ENCODE measurements around the gene PSMD14. TPM values are rescaled to one million over a fixed set of nuclear protein-coding genes. Genes with fewer than 3 reads are reported as not detected.

Gene PSMD14
- total RNA-seq, 2 donors from 2014 or later: 25.3 to 33.3 TPM

- H3K27me3 ChIP-seq: no peaks in the 10 kb centered on the region
- H3K4me3 ChIP-seq: no peak overlapping the region
- peaks cover 0 to 8% of the 10 kb centered on the region in 2 donors for H3K4me1 ChIP-seq
- H3K36me3 ChIP-seq: no peaks in the 10 kb centered on the region
- no peak overlapping the region for H3K27ac ChIP-seq
- no peaks in the 10 kb centered on the region for H3K9me3 ChIP-seq
- TF ChIP-seq, protein P1, sequence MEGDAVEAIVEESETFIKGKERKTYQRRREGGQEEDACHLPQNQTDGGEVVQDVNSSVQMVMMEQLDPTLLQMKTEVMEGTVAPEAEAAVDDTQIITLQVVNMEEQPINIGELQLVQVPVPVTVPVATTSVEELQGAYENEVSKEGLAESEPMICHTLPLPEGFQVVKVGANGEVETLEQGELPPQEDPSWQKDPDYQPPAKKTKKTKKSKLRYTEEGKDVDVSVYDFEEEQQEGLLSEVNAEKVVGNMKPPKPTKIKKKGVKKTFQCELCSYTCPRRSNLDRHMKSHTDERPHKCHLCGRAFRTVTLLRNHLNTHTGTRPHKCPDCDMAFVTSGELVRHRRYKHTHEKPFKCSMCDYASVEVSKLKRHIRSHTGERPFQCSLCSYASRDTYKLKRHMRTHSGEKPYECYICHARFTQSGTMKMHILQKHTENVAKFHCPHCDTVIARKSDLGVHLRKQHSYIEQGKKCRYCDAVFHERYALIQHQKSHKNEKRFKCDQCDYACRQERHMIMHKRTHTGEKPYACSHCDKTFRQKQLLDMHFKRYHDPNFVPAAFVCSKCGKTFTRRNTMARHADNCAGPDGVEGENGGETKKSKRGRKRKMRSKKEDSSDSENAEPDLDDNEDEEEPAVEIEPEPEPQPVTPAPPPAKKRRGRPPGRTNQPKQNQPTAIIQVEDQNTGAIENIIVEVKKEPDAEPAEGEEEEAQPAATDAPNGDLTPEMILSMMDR (IDR thresholded peaks at IDR 0.05): no peak
- no peak for DNase-seq (ENCODE audit: low spot score)
Measured at GRCh38 chr2:161351678-161352077, 43.5 kb downstream of the PSMD14 start.

GRCh38 chr2:161352719-161353118, 44.5 kb downstream of the PSMD14 start:
- H3K36me3 ChIP-seq: no peaks in the 10 kb centered on the region
- peaks cover 0 to 8% of the 10 kb centered on the region in 2 donors for H3K4me1 ChIP-seq
- DNase-seq (ENCODE audit: low spot score): no peak
- H3K9me3 ChIP-seq: no peaks in the 10 kb centered on the region
- no peak overlapping the region for H3K4me3 ChIP-seq
- H3K27ac ChIP-seq: no peak overlapping the region
- TF ChIP-seq, protein P1 (IDR thresholded peaks at IDR 0.05): no peak
- no peaks in the 10 kb centered on the region for H3K27me3 ChIP-seq

GRCh38 chr2:161353543-161353942, 45.3 kb downstream of the PSMD14 start:
- TF ChIP-seq, protein P1 (IDR thresholded peaks at IDR 0.05): no peak
- Histone ChIP-seq H3K36me3 (no peaks in the 10 kb centered on the region), H3K4me1 (peaks cover 0 to 8% of the 10 kb centered on the region in 2 donors), H3K4me3 (no peak overlapping the region), H3K27me3 (no peaks in the 10 kb centered on the region), H3K9me3 (no peaks in the 10 kb centered on the region), H3K27ac (no peak overlapping the region)
- no peak for DNase-seq (ENCODE audit: low spot score)

- H3K4me3 ChIP-seq: no peak overlapping the region
Measured at GRCh38 chr2:161354106-161354505, 45.9 kb downstream of the PSMD14 start.

GRCh38 chr2:161355106-161355505, 46.9 kb downstream of the PSMD14 start:
- H3K4me3 ChIP-seq: no peak overlapping the region
- no peak for DNase-seq (ENCODE audit: low spot score)
- H3K4me1 ChIP-seq: peaks cover 0 to 8% of the 10 kb centered on the region in 2 donors
- H3K9me3 ChIP-seq: no peaks in the 10 kb centered on the region
- no peaks in the 10 kb centered on the region for H3K36me3 ChIP-seq
- H3K27ac ChIP-seq: no peak overlapping the region
- TF ChIP-seq, protein P1 (IDR thresholded peaks at IDR 0.05): no peak
- no peaks in the 10 kb centered on the region for H3K27me3 ChIP-seq

More at GRCh38 chr2:161354106-161354505, 45.9 kb downstream of the PSMD14 start:
- DNase-seq (ENCODE audit: low spot score): no peak
- H3K36me3 ChIP-seq: no peaks in the 10 kb centered on the region
- TF ChIP-seq, protein P1 (IDR thresholded peaks at IDR 0.05): no peak
- peaks cover 0 to 8% of the 10 kb centered on the region in 2 donors for H3K4me1 ChIP-seq
- no peak overlapping the region for H3K27ac ChIP-seq
- H3K27me3 ChIP-seq: no peaks in the 10 kb centered on the region
- H3K9me3 ChIP-seq: no peaks in the 10 kb centered on the region

- peaks cover 0 to 2% of the 10 kb centered on the region in 2 donors for H3K9me3 ChIP-seq
- H3K27ac ChIP-seq: no peak overlapping the region
- no peak for DNase-seq (ENCODE audit: low spot score)
- peaks cover 0 to 8% of the 10 kb centered on the region in 2 donors for H3K4me1 ChIP-seq
- H3K4me3 ChIP-seq: no peak overlapping the region
- H3K36me3 ChIP-seq: no peaks in the 10 kb centered on the region
- no peaks in the 10 kb centered on the region for H3K27me3 ChIP-seq
- TF ChIP-seq, protein P1 (IDR thresholded peaks at IDR 0.05): no peak
Measured at GRCh38 chr2:161355983-161356382, 47.8 kb downstream of the PSMD14 start.

Data from right atrium auricular region (tissue), 2 donors.